Skin of body (tissue), 2 donors: ENCODE data around the gene BAZ2B. TPM values are rescaled to one million over a fixed set of nuclear protein-coding genes. Genes with fewer than 3 reads are reported as not detected.

Source experiments
- DNase-seq: peaks from one replicate; lab custom pipeline; 2025; lab: John Stamatoyannopoulos, UW
- total RNA-seq: library from RNA; depleted of rRNA; stranded (reverse); fragments of >200 nt; gene quantifications from one replicate; pipeline ENCODE4 v1.2.3, GENCODE V29; 2014

BAZ2B gene
- total RNA-seq, 1 donor from 2014 or later, result 136 TPM

DNA sequence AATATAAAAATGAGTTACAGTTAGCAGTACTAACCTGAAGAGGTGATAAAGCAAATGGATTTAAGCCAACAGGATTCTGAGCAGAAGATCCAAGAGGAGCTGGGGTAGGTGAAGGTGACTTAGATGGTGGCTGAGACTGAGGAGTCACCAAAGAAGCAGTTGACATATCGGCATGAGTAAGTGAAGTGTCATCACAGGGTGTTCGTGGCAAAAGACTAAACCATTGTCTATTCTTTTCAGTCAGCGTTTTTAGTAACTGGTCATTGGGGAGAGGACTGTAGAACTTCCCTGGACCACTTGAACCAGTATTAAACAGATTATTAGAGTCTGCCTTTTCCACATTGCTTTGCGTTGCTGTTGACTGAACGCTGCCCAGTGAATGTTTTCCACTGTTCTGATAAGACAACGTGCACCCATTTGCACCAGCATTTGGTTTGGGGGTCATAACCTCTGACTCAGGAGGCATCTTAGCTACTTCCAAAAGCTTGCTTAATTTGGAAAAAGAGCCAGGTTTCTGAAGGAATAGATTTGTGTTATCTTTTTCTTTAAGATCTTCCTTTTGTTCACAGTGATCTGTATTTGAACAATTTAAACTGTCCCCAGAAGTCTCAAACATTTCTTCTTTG, 266.6 kb downstream of the BAZ2B start:
- no peak for DNase-seq

DNA sequence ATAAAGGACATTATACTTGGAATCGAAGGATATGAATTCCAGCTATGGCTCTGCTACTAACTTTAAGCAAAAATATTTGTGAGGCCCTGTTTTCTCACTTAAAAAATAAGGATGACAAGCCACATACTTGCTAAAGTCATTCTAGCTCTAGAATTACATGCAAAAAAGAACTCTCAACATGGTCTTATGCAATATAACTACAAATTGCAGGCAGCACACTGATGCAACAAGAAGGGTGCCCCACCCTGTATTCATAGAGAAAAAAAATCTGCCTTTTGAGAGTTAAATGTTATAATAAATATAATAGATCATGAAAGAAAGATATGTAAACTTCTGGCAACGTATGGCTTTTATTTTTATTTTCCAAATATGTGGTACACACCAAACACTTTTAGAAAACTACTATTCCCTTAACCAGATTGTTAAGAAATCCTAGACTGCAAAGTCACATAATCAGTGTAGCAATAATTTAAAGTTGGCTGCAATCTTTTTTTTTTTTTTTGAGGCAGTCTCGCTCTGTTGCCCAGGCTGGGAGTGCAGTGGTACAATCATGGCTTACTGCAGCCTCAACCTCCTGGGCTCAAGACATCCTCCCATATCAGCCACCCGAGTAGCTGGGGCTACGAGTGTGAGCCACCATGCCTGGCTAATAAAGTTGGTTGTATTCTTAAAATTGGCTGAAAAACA, 289.6 kb downstream of the BAZ2B start:
- no peak for DNase-seq

DNA sequence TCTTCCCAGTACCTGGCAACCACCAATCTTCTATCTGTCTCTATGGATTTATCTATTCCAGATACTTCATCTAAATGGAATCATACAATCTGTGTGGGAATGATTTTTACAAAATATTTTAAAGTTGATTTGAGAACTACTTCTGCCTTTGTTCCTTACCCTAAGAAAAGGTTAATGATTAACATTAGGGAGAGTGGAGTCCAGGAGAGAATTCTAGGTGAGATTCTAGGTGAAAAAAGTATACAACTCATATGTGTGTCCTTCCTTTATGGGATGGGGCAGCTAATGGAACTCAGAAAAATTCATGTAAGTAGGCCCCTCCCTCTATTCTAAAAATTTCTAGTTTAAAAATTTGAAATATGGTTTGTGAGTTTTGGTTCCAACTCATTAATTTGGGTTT, 293.9 kb downstream of the BAZ2B start:
- DNase-seq, result no peak

DNA sequence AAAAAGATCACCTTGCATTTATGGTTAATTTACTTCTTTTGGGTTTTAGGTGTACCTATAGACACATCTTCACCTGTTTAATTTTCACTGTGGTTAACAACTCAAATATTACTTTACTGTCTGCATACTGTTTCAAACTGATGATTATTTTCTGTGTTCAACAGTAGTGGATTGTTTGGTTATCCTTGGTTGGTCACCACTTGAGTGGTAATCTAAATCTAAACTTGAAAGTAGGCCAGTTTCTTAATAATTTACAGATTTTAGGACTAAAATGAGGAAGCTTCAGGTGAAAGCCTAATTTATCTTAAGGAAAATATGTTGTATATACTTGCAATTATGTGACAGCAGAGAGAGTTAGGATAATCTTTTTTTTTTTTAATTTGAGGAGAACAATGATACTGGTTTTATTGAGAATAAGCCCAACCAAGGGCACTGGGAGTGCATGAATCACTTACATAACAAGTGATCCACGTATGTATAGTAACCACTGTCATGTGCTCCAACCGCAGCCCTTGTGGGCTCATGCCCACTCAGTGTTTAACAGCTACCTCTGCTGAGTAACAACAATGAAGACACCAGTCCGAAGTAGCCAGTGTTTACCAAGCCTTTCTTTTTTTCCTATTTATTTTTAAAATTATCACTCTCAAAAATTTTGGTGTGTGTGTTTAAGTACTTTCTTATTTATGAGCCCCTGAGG, 298.8 kb downstream of the BAZ2B start:
- no peak for DNase-seq

DNA sequence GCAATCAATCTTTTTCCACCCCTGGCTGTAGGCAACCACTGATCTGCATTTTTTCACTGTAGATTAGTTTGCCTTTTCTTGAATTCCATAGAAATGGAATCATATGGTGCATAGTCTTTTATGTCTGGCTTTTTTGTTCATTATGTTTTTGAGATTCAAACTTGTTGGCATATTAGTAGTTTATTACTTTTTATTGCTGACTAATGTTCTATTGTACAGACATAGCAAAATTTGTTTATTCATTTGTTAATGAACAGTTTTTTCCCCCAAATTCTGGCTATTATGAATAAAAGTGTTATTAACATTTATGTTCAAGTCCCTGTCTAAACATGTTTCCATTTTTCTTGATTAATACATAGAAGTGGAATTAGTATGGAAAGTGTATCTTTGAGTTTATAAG, 308.4 kb downstream of the BAZ2B start:
- no peak for DNase-seq

DNA sequence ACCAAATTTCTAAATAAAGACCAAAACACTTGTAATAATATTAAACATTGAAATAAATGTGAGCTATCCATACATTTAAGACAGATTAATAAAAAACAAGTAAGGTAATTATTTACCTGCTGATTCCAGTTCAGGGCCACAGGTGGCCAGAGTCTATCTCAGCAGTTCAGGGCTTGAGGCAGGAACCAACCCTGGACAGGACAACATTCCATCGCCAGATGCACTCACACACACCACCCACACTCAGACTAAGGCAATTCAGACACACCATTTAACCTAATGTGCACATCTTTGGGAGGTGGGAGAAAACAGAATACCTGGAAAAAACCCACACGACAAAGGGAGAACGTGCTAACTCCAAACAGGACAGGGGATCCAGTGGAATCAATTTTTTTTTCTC, 315.8 kb downstream of the BAZ2B start:
- DNase-seq, result no peak

DNA sequence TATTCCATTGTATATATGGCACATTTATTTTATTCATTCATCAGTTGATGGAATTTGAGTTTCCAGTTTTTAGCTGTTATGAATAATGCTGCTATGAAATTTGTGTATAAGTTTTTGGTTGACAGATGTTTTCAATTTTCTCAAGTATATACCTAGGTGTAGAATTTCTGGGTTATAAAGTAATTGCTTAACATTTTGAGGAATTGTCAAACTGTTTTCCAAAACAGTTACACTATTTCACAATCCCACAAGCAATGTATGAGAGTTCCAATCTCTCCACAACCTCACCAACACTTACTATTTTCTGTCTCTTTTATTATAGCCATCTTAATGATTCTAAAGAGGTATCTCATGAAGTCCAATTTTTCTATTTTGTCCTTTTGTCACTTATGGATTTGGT, 317.4 kb downstream of the BAZ2B start:
- no peak for DNase-seq

DNA sequence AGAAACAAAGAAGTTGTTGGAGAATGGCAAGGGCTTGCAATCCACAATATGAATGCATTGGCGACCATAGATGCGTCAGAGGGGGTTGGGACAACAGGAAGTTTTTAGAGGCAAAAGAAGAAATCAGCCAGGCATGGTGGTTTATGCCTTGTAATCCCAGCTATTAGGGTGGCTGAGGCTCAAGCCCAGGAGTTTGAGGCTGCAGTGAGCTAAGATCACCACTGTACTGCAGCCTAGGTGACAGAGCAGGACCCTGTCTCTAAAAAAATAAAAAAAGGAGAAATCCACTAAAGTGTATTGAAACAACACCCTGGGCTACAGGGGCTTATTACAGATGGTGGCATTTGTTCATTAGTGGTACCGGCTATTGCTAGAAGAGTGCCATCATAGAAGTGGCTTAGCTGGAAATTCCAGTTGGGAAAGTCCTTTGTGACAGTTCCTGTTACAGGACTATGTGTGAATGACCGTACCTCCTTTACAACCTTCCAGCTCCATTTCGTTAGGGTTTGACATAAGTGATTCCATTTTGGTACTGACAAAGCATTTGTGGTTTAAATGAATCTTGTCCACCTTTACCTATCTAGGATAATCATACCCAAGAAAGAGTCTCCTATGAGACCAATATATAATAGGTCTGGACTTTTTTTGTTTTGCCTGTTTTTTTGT, 319.2 kb downstream of the BAZ2B start:
- no peak for DNase-seq

DNA sequence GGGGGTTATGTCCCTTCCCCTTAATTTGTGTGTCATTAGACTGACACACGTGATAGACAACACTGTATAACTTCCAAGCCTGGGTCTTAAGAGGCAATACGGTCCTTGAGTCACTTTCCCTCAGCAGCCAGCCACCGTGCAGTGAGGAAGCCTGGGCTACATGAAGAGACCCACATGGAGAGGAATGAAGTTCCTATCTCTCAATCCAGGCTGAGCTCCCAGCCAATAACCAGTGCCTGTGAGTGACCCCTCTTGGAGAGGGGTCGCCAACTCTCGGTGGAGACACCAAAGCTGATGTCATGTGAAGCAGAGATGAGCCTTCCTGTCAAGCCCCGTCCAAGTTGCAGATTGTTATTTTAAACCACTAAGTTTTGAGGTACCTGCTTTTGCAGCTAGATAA, 324.2 kb downstream of the BAZ2B start:
- no peak for DNase-seq

DNA sequence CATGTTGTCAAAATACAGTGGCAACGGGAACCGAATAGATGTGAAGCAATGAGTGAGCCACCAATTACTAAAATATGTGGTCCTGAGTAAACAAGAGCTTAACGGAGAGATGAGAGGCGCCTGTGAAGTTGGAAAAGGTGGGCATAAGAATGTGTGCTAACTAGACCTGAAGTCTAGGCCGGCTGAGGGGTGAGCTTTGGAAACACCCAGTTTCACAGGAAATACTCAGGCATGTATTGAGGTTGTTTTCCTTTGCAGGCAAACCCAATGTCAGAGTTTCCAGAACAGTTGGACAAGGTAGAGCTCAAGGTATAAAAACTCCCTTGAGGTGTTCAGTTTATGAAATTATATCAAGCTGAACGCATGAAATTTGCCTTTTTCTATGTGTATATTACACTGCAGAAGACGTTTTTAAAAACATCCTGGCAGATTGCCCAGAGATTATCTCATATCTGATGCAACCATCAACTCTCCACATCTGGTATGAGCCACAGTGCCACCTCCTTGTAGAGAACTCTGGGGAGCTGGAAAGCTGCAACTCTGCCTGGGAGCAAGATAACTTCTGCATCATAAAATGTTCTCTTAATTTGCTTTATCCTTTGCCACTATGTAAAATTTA, 325.9 kb downstream of the BAZ2B start:
- peak; percentile 78 for DNase-seq

DNA sequence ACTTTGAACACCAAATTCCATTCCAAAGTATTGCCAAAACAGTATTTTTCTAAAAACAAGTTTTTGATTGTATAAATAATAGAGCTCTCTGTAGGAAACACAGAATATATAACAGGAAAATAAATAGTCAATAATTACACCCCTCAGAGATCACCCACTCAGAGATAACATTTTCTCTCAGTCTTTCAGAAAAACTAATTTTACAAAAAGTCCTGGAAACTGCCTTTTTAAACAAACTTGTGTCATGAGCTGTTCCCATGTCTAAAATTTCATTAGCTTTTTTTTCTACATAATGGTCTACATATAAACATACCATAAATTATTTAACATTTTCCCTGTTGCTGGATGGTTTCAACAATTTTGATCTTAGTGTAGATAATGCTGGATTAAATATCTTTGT, 328.6 kb downstream of the BAZ2B start:
- no peak for DNase-seq

DNA sequence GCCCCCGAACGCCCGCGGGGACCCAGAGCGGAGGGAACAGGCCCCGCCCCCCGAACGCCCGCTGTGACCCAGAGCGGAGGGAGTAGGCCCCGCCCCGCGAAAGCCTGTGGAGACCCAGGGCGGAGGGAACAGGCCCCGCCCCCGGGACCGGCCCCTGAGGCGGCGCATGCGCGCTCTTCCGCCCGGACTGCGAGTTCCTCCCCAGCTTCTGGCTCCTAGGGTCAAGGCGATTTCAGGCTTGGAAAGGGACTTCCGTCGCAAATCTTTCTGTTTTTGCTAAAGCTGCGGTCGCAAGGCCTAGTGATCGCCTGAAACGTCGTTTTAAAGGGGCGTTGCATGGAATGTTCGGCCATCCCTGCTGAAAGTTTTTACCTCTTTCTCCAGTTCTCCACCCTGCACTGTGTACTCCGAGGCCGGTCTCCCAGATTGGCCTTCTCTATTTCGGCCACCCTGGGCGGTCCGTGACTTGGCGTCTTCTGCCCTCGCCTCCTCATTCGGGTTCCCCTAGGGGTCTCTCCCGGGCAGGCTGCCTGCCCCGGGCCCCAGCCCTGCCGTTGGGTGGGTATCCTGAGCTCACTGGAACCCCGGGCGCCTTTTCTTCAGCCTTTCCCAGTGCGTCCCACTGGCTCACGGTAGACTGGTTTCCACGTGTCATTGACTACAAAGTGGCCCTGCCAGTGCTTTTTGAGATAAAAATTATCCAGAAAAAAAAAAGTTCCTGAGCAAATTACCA, 329.5 kb downstream of the BAZ2B start:
- peak; percentile 93 for DNase-seq

DNA sequence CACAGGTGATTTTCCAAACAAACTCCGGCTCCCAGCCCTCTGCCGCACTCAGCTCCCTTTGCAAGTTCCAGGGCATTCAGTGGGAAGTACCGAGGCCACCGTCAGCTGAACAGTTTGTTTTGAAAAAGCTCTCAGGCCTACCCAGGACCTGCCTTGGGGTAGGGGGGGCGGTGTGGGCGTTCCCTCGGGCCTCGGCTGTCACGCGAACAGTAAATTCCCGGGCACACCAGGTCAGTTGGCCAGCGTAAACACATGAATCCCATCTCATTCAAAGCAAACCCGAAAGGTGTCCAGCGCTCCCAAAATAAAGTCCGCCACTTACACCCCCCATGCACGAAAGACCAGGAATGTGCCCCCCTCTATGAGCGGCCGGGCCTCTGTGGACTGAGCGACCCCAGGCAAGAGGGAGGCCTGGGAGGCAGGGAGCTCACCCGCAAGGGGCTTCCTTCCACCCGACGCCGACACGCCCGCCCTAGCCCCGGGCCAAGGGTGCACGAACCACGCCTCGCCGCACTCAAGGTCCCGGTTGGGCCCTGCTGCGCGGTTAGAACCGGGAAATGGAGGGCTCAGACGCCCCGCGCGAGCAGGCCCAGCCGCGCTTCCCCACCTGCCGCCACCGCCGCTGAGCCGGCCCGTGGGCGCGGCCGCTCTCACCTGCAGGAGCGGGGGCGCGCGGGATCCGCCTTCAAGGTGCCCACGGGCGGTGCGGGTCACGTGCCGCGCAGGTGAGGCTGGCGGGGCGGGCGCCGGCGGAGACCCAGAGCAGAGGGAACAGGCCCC, 330.2 kb downstream of the BAZ2B start, which contains the start of gene WDSUB1:
Gene WDSUB1, minus strand, starts transcription at position 775 of the 780 bp plus-strand sequence. CDS start 3,634 bp downstream, outside the sequence.
- DNase-seq, result peak; percentile 14

DNA sequence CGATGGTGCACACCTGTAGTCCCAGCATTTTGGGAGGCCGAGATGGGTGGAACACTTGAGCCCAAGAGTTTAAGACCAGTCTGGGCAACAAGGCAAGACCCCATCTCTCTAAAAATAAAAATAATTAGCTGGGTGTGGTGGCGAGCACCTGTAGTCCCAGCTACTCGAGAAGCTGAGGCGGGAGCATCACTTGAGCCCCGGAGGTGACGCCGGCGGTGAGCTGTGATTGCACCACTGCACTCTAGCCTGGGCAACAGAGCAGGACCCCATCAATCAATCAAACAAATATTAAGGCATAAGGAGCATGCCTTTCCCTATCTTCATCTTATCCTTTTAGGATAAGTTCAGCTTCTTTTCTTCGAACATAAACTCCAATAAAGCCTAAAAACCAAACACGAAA, 330.9 kb downstream of the BAZ2B start:
- no peak for DNase-seq

DNA sequence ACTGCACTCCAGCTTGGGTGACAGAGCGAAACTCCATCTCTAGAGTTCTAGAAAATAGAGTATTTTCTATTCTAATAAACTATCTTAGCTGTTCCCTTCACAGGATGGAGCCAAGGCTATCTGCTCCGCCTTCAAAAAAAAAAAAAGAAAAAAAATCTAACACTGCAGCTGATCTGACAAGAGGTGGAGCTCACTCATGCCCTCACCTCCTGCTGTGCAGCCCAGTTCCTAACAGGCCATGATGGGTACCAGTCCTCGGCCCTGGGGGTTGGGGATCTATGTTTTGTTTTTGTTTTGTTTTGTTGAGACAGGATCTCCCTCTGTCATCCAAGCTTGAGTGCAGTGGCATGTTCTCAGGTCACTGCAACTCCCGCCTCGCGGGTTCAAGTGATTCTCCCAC, 332.8 kb downstream of the BAZ2B start:
- DNase-seq, result no peak

DNA sequence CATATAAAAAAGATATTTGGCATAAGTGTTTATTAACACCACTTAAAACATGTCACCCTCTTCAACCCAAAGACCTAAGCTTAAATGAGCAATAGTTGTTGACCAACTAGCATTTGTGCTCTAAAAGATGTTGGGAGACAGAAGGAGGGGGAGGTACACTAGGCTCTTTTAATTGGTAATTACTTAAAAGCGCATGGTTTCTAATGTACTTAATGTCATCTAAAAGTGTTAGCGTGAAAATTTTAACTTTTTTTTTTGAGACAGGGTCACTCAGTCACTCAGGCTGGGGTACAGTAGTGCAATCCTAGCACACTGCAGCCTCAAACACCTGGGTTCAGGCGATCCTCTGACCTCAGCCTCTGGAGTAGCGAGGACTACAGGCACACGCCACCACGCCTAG, 335.3 kb downstream of the BAZ2B start:
- no peak for DNase-seq

DNA sequence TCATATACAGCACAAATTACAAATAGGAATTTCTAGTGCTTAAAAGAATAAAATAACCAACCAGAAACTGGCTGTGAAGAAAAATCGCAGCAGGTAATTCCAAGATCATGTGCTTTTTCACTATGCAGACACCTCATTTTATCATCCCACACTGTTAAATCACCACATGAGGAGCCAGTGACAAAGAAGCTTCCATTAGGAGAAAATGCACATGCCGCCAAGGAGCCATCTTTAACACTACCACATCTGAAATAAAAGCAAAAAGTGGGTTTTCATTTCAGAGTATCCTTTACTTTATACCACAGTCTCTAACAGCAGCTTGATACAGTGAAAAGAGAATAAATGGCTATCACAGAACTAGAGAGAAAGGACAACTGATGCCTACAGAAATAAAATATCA, 336.6 kb downstream of the BAZ2B start:
- DNase-seq, result no peak

DNA sequence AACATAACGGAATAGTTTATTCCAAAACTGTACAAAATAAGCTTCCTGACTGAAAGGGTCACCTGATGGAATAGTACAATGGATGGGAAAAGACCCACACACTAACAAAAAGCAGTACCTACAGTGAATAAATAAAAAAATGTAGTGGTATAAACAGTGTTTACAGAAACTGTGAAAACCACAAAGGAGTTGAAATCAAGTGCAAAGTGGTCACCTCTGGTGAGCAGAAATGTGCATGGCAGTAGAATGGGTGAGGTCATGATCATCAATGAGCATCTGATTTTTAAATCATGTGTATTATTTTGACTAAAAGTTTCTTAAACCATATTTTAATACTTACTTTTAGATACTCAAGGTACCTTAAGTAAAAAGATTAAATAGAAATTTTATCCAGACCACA, 341.2 kb downstream of the BAZ2B start:
- DNase-seq, result no peak

DNA sequence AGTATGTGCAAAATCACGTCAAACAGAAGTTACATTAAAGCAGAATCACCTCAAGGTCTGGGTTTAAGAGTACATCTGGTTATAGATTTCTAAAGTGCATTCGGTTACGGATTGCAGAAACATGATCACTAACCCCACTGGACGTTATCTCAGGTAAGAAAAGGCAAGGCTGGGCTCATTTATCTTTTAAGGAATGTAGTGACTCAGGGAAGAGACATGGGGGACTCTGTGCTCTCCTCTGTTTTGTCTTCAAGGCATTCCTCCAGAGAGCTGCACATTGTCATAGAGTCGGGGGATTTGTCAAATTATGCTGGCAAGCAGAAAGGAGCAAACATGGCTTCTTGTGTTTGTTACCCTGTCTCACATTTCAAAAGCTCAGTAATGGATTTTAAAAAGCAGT, 344.2 kb downstream of the BAZ2B start:
- no peak for DNase-seq

DNA sequence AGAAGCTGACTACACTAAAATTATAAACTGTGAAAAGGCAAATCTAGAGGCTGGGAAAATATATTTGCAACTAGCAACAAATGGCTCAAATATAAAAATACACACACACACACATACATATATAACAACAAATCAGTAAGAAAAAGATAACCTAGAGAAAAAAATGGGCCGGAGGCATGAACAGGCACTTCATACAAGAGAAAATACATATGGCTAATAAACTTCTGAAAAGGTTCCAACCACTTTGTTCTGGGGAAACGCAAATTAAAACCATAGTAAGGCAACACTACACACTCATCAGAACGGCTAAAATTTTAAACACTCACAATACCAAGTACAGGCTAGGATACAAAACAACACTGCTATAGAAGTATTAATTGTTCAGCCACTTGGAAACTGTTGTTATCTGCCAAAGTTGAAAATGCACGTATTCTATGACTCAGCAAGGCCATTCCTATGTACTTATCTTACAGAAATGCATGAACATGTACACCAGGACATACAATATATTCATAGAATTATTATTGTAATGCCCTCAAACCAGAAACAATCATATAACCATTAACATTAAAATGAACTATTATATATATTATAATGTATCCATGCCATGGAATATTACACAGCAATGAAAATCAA, 345.5 kb downstream of the BAZ2B start:
- no peak for DNase-seq
